Calu3 (cell line): Measurements from ENCODE around the gene OTOG. TPM values are rescaled to one million over a fixed set of nuclear protein-coding genes. Genes with fewer than 3 reads are reported as not detected.

Experiments used
- BruUV-seq: library from RNA; stranded (reverse); fragments of 400-500 nt; replicated peaks from 2 replicates; lab custom pipeline; 2021; lab: Mats Ljungman, UMichigan
- CTCF ChIA-PET: fragments of 300-600 bp; sonication (Branson Sonifier 250); formaldehyde crosslinking; loops from one replicate; lab custom pipeline; 2022; ENCODE audit warnings: antibody characterized with exemption; lab: Charles Lee
- DNase-seq: peaks from one replicate; pipeline ENCODE4 v3.0.0; 2022
- H3K27ac Mint-ChIP-seq: one replicate; pipeline ENCODE4 v1.8.0; 2022; ENCODE audit warnings: mixed read lengths; ENCODE audit not compliant: unreplicated experiment
- H3K27me3 Mint-ChIP-seq: one replicate; pipeline ENCODE4 v1.8.0; 2022; ENCODE audit warnings: mixed read lengths; ENCODE audit not compliant: unreplicated experiment
- H3K36me3 Mint-ChIP-seq: one replicate; pipeline ENCODE4 v1.8.0; 2022; ENCODE audit warnings: mild to moderate bottlenecking, moderate library complexity, mixed read lengths; ENCODE audit not compliant: insufficient read depth, unreplicated experiment
- H3K4me1 Mint-ChIP-seq: one replicate; pipeline ENCODE4 v1.8.0; 2022; ENCODE audit warnings: mild to moderate bottlenecking, low read depth, mixed read lengths; ENCODE audit not compliant: unreplicated experiment
- H3K4me3 Mint-ChIP-seq: one replicate; pipeline ENCODE4 v1.8.0; 2022; ENCODE audit warnings: mild to moderate bottlenecking, low read depth, moderate library complexity, mixed read lengths; ENCODE audit not compliant: unreplicated experiment
- H3K9me3 Mint-ChIP-seq: one replicate; pipeline ENCODE4 v1.8.0; 2022; ENCODE audit warnings: low read depth, mixed read lengths; ENCODE audit not compliant: unreplicated experiment
- CTCF ChIP-seq: fragments of 200-600 bp; IDR thresholded peaks from one replicate; pipeline ENCODE4 v1.8.0; 2022; ENCODE audit warnings: antibody characterized with exemption; ENCODE audit not compliant: unreplicated experiment
- intact Hi-C: fragments of 100-400 bp; cut with micrococcal nuclease; formaldehyde crosslinking; loops from one replicate; pipeline ENCODE4 v1.10.0; 2022; ENCODE audit not compliant: unreplicated experiment
- total RNA-seq: library from RNA; stranded (reverse); gene quantifications from 2 replicates; pipeline ENCODE4 v1.2.3, GENCODE V29; 2022

OTOG gene
- total RNA-seq, 1 experiment from 2014 or later, result not detected

- no TSS peak for BruUV-seq
- no peak for TF ChIP-seq CTCF
- Mint-ChIP-seq H3K27ac (no peak overlapping the region), H3K9me3 (no peaks in the 10 kb centered on the region), H3K36me3 (no peaks in the 10 kb centered on the region), H3K27me3 (peaks cover 70% of the 10 kb centered on the region), H3K4me1 (peaks cover 9% of the 10 kb centered on the region), H3K4me3 (no peak overlapping the region)
- DNase-seq, result no peak
- CTCF ChIA-PET, result no interaction called here
- intact Hi-C loops, result no loop called here
Measured at GRCh38 chr11:17551347-17552040, 4.4 kb downstream of the OTOG start.

- H3K9me3 Mint-ChIP-seq, result no peaks in the 10 kb centered on the region
- no peak overlapping the region for H3K4me3 Mint-ChIP-seq
- intact Hi-C loops, result no loop called here
- no peaks in the 10 kb centered on the region for H3K36me3 Mint-ChIP-seq
- H3K4me1 Mint-ChIP-seq, result peaks cover 8% of the 10 kb centered on the region
- CTCF ChIA-PET, result no interaction called here
- H3K27me3 Mint-ChIP-seq, result peaks cover 70% of the 10 kb centered on the region
- no peak for DNase-seq
- no peak for TF ChIP-seq CTCF
- H3K27ac Mint-ChIP-seq, result no peak overlapping the region
- BruUV-seq, result no TSS peak
Measured at GRCh38 chr11:17552041-17552355, 4.9 kb downstream of the OTOG start.

- H3K4me1 Mint-ChIP-seq, result peaks cover 1% of the 10 kb centered on the region
- no peaks in the 10 kb centered on the region for H3K36me3 Mint-ChIP-seq
- CTCF ChIA-PET, result no interaction called here
- no peak overlapping the region for H3K27ac Mint-ChIP-seq
- H3K9me3 Mint-ChIP-seq, result no peaks in the 10 kb centered on the region
- DNase-seq, result no peak
- no peak overlapping the region for H3K4me3 Mint-ChIP-seq
- no TSS peak for BruUV-seq
- intact Hi-C loops, result no loop called here
- H3K27me3 Mint-ChIP-seq, result peaks cover 70% of the 10 kb centered on the region
- no peak for TF ChIP-seq CTCF
Measured at GRCh38 chr11:17552392-17553248, 5.6 kb downstream of the OTOG start.

GRCh38 chr11:17553249-17553546 is 6.1 kb downstream of the OTOG start:
- no peaks in the 10 kb centered on the region for H3K4me1 Mint-ChIP-seq
- CTCF ChIA-PET, result no interaction called here
- H3K27ac Mint-ChIP-seq, result no peak overlapping the region
- no peak overlapping the region for H3K4me3 Mint-ChIP-seq
- no peaks in the 10 kb centered on the region for H3K9me3 Mint-ChIP-seq
- no TSS peak for BruUV-seq
- no peak for DNase-seq
- no peak for TF ChIP-seq CTCF
- H3K27me3 Mint-ChIP-seq, result peaks cover 71% of the 10 kb centered on the region
- H3K36me3 Mint-ChIP-seq, result no peaks in the 10 kb centered on the region
- intact Hi-C loops, result no loop called here
